ENCODE data around the gene PLEKHM2. TPM values are rescaled to one million over a fixed set of nuclear protein-coding genes. Genes with fewer than 3 reads are reported as not detected.

Gene PLEKHM2
- total and polyA plus RNA-seq, 2 of the 4 experiments (the other 2 are of a cell fraction), result 24.7 to 48.0 TPM

DNA sequence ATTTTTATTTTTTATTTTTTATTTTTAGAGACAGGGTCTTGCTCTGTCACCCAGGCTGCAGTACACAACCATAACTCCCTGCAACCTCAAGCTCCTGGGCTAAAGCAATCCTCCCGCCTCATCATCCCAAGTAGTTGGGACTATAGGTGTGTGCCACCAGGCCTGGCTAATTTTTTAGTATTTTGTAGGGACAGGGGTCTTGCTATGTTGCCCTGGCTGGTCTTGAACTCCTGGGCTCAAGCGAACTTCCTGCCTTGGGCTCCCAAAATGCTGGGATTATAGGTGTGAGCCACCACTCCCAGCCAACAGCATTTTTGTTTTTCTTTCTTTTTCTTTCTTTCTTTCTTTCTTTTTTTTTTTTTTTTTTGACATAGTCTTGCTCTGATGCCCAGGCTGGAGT lies 14.1 kb downstream of the PLEKHM2 start:
- intact Hi-C loops (cut with micrococcal nuclease) (no loop called here), dilution Hi-C loops (cut with HindIII; ENCODE audit: low sequenced_read_pairs, unreplicated experiment) (no loop called here), in situ Hi-C loops (cut with MboI; ENCODE audit: low sequenced_read_pairs) (no loop called here)
- no CpG with 5 or more reads among the region's 2 CpGs for WGBS, 2 experiments (ENCODE audit: extremely low coverage in 2 of 2, insufficient read length in 1 of 2)
- no peak overlapping the region for H2BK5ac ChIP-seq (ENCODE audit: low read depth, low read length, poor library complexity, severe bottlenecking)
- no peak overlapping the region for H2BK15ac ChIP-seq (ENCODE audit: low read depth, low read length)
- no peak for DNase-seq
- no peak overlapping the region for H3K4ac ChIP-seq (ENCODE audit: low read depth, low read length)
- POLR2A ChIA-PET (ENCODE audit: unreplicated experiment), result no interaction called here
- H3K4me1 ChIP-seq (ENCODE audit: control insufficient read depth, insufficient read depth, low read length), result peaks cover 6% of the 10 kb centered on the region; the same call in 1 of the 2 replicates
- H2AK5ac ChIP-seq (ENCODE audit: low read depth, low read length), result no peak overlapping the region
- H3K9me1 ChIP-seq (ENCODE audit: insufficient read depth, low read length), result peaks cover 16% of the 10 kb centered on the region
- H3K4me2 ChIP-seq (ENCODE audit: low read depth, low read length), result no peak overlapping the region
- peaks cover 30 to 78% of the 10 kb centered on the region in 2 experiments for H3K79me1 ChIP-seq (ENCODE audit: low read depth in 1 of 2, low read length in 2 of 2)
- no peak overlapping the region for H3K4me3 ChIP-seq (ENCODE audit: insufficient read depth, low read depth, low read length)
- no peak overlapping the region for H2AK9ac ChIP-seq (replicated peaks; ENCODE audit: low read depth, low read length, poor library complexity)
- H3K9me3 ChIP-seq (ENCODE audit: control insufficient read depth, insufficient read depth, low read length), result no peaks in the 10 kb centered on the region
- BruUV-seq (replicated peaks), result no TSS peak
- H2AFZ ChIP-seq (replicated peaks; ENCODE audit: low read length, poor library complexity), result no peak overlapping the region
- H3K36me3 ChIP-seq (ENCODE audit: control insufficient read depth, insufficient read depth, low read length), result peaks cover 1% of the 10 kb centered on the region; the same call in 1 of the 2 replicates
- no peak overlapping the region for H3K9ac ChIP-seq (ENCODE audit: low read depth, low read length)
- ATAC-seq (ENCODE audit: low read depth), result no peak
- H4K91ac ChIP-seq (ENCODE audit: insufficient read depth, low read depth, low read length), result no peak overlapping the region
- H4K5ac ChIP-seq (ENCODE audit: low read depth, low read length), result no peak overlapping the region
- TF ChIP-seq FOS (IDR thresholded peaks at IDR 0.05; ENCODE audit: low read depth, low read length) (no peak), SMC3 (IDR thresholded peaks at IDR 0.05; ENCODE audit: low read depth, low read length) (no peak), NFE2L2 (IDR thresholded peaks at IDR 0.05; ENCODE audit: low read depth, low read length) (no peak), MAZ (IDR thresholded peaks at IDR 0.05; ENCODE audit: borderline replicate concordance, low read depth, low read length) (no peak), POLR2A (IDR thresholded peaks at IDR 0.05; ENCODE audit: low read depth, low read length) (no peak), MXI1 (IDR thresholded peaks at IDR 0.05; ENCODE audit: borderline replicate concordance, low read depth, low read length) (no peak), RFX5 (IDR thresholded peaks at IDR 0.05; ENCODE audit: low read depth, low read length) (no peak), MAFK (IDR thresholded peaks at IDR 0.05; ENCODE audit: low read depth, low read length) (no peak), RAD21 (IDR thresholded peaks at IDR 0.05; ENCODE audit: low read length) (no peak), CHD1 (IDR thresholded peaks at IDR 0.05; ENCODE audit: low read depth, low read length) (no peak), RCOR1 (IDR thresholded peaks at IDR 0.05; ENCODE audit: insufficient replicate concordance, low read length) (no peak), CEBPB (IDR thresholded peaks at IDR 0.05; ENCODE audit: low read depth, low read length) (no peak)
- TF ChIP-seq, protein P1, sequence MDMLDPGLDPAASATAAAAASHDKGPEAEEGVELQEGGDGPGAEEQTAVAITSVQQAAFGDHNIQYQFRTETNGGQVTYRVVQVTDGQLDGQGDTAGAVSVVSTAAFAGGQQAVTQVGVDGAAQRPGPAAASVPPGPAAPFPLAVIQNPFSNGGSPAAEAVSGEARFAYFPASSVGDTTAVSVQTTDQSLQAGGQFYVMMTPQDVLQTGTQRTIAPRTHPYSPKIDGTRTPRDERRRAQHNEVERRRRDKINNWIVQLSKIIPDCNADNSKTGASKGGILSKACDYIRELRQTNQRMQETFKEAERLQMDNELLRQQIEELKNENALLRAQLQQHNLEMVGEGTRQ (IDR thresholded peaks at IDR 0.05; ENCODE audit: low read depth, low read length), result no peak
- H3K23ac ChIP-seq (ENCODE audit: low read depth, low read length), result no peak overlapping the region
- no peak overlapping the region for H3K18ac ChIP-seq (ENCODE audit: low read depth, low read length)
- H3K14ac ChIP-seq (replicated peaks; ENCODE audit: low read depth, low read length), result no peak overlapping the region
- no peak overlapping the region for H3K56ac ChIP-seq (ENCODE audit: extremely low read depth, insufficient read depth, low read length)
- H2BK20ac ChIP-seq (ENCODE audit: low read depth, low read length), result no peak overlapping the region
- no peaks in the 10 kb centered on the region for H3K27me3 ChIP-seq (ENCODE audit: control insufficient read depth, insufficient read depth, low read length)
- CTCF ChIA-PET, result no interaction called here
- peaks cover 46% of the 10 kb centered on the region for H4K20me1 ChIP-seq (ENCODE audit: insufficient read depth, low read length)
- H2BK120ac ChIP-seq (ENCODE audit: low read depth, low read length), result no peak overlapping the region
- H3K27ac ChIP-seq (ENCODE audit: insufficient read depth, low read length), result no peak overlapping the region
- H4K8ac ChIP-seq (ENCODE audit: low read depth in 2 of 2, low read length in 2 of 2), result no peak overlapping the region

Measured in IMR-90 (cell line).